HG03159 (cell line): ENCODE results near the gene PACRGL.
"Not testable (repeated sequence)": the region's sequence is repeated elsewhere in the genome, so short reads cannot be mapped to it uniquely, and the experiment has no call there.

Experiments used
- ATAC-seq: cut with Tn5 transposase; IDR thresholded peaks from one replicate; pipeline ENCODE4 v1.9.1; 2021; ENCODE audit warnings: mild to moderate bottlenecking, moderate library complexity; ENCODE audit not compliant: unreplicated experiment

Gene PACRGL

GRCh38 chr4:20723019-20723418 lies 22.8 kb downstream of the PACRGL start:
- no peak for ATAC-seq

GRCh38 chr4:20723463-20723862 lies 23.2 kb downstream of the PACRGL start:
- ATAC-seq, result no peak

- ATAC-seq, result no peak
Observed at GRCh38 chr4:20724915-20725314, 24.7 kb downstream of the PACRGL start.

GRCh38 chr4:20735931-20736330 lies 35.7 kb downstream of the PACRGL start:
- ATAC-seq, result no peak

GRCh38 chr4:20746000-20746399 lies 45.7 kb downstream of the PACRGL start:
- ATAC-seq, result not testable (repeated sequence)

GRCh38 chr4:20752641-20753040 lies 52.4 kb downstream of the PACRGL start:
- no peak for ATAC-seq

- ATAC-seq, result no peak
Observed at GRCh38 chr4:20754036-20754435, 53.8 kb downstream of the PACRGL start.

GRCh38 chr4:20760053-20760452 lies 59.8 kb downstream of the PACRGL start:
- ATAC-seq, result no peak

- no peak for ATAC-seq
Observed at GRCh38 chr4:20761382-20761781, 61.1 kb downstream of the PACRGL start.

GRCh38 chr4:20761826-20762225 lies 61.6 kb downstream of the PACRGL start:
- no peak for ATAC-seq

GRCh38 chr4:20764366-20764992 lies 64.2 kb downstream of the PACRGL start:
- ATAC-seq, result no peak

GRCh38 chr4:20773144-20773997 lies 73.1 kb downstream of the PACRGL start:
- ATAC-seq, result peak; percentile 83

- ATAC-seq, result no peak
Observed at GRCh38 chr4:20778896-20779295, 78.6 kb downstream of the PACRGL start.

- not testable (repeated sequence) for ATAC-seq
Observed at GRCh38 chr4:20783134-20783533, 82.9 kb downstream of the PACRGL start.

GRCh38 chr4:20787940-20788665 lies 87.8 kb downstream of the PACRGL start:
- ATAC-seq, result no peak
